ENCODE measurements around the gene RNF224.

Gene RNF224

DNA sequence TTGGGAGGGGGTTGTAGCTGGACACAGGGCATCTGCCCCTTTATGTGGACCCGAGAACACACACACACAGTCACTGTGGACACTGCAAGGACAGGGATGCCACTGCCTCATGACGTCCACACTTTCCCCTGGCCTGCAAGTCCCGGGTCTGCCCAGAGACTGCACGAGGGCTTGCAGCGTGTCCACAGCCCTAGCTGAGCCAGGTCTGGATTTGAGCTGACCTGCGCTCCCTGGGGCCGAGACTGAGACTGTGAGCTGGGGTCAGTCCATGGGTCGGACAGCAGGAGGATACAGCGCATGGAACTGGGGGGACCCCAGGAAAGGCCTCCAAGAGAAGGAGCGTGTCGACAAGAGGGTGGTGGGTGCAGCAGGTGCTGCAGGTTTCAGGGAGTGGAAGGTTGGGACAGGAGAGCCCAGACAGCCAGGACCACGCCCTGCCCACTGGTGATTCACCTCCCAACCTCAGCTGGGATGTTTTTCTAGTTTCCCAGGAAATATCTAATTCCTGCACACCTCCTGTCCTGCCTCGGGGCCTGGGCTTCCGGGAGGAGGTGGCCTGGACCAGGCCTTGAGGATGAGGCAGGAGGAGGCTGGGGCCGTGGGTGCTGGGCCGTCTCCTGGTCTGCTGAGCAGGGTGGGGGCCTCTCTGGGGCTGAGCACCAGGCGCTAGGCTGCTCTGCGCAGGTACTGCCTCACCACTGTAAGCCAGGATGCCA is 806 bp upstream of the RNF224 start:
- H3K4me3 ChIP-seq (ENCODE audit: insufficient read depth, low read length, poor library complexity, severe bottlenecking), result no peak overlapping the region
- no peak for TF ChIP-seq EZH2phosphoT487 (conservative IDR thresholded peaks at IDR 0.05; ENCODE audit: low read length)
- TF ChIP-seq, protein P1, sequence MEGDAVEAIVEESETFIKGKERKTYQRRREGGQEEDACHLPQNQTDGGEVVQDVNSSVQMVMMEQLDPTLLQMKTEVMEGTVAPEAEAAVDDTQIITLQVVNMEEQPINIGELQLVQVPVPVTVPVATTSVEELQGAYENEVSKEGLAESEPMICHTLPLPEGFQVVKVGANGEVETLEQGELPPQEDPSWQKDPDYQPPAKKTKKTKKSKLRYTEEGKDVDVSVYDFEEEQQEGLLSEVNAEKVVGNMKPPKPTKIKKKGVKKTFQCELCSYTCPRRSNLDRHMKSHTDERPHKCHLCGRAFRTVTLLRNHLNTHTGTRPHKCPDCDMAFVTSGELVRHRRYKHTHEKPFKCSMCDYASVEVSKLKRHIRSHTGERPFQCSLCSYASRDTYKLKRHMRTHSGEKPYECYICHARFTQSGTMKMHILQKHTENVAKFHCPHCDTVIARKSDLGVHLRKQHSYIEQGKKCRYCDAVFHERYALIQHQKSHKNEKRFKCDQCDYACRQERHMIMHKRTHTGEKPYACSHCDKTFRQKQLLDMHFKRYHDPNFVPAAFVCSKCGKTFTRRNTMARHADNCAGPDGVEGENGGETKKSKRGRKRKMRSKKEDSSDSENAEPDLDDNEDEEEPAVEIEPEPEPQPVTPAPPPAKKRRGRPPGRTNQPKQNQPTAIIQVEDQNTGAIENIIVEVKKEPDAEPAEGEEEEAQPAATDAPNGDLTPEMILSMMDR (IDR thresholded peaks at IDR 0.05; ENCODE audit: insufficient read depth, low read length, poor library complexity, severe bottlenecking), result no peak

DNA sequence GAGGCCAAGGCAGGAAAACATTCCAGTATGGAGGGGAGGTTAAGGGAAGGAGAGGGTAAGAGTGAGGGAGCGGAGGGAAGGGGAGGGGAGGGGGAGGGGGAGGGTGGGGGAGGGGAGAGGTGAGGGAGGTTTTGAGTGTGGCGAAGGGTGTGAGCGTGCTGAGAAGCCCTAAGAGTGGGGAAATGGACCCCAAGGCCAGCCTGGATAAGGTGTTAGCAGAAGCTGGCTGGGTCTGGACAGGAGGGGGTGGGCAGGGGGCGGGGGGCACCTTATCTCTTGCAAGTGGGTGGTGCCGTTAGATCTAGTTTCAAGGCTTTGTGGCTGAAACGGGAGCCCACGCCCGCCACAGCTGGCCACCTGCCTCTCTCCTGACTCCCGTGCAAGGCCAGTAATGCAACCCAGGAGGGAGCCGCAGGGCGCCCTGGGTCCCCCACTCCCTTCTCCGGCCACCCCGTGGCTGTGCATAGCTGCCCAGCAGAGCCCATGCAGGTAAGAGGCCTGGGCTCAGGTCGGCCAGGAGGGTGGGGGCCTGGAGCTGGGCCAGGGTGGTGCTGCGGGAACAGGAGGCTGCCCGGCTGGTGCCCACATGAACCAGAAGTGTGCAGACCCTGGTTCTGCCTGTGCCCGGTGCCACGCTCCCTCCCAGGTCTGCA is 677 bp downstream of the RNF224 start:
- Histone ChIP-seq H3K4me2 (ENCODE audit: low read depth, low read length, poor library complexity, severe bottlenecking) (no peak overlapping the region), H2AFZ (ENCODE audit: low read depth, low read length, severe bottlenecking) (no peak overlapping the region)

More for the DNA sequence above, 806 bp upstream of the RNF224 start:
- Histone ChIP-seq H3K4me2 (ENCODE audit: low read depth, low read length, poor library complexity, severe bottlenecking) (no peak overlapping the region), H2AFZ (ENCODE audit: low read depth, low read length, severe bottlenecking) (no peak overlapping the region), H3K9ac (ENCODE audit: low read length) (no peak overlapping the region), H3K9me3 (ENCODE audit: insufficient read depth, low read length) (no peaks in the 10 kb centered on the region), H3K9me2 (replicated peaks; ENCODE audit: insufficient read depth, low read length) (no peaks in the 10 kb centered on the region), H3F3A (ENCODE audit: insufficient read depth) (no peaks in the 10 kb centered on the region), H3K36me3 (ENCODE audit: low read length) (no peaks in the 10 kb centered on the region), H3K27me3 (ENCODE audit: low read length) (no peaks in the 10 kb centered on the region), H3K79me2 (ENCODE audit: insufficient read depth, low read length) (no peaks in the 10 kb centered on the region), H4K20me1 (ENCODE audit: low read depth, low read length) (no peaks in the 10 kb centered on the region), H3K27ac (ENCODE audit: low read depth, low read length) (no peak overlapping the region)

DNA sequence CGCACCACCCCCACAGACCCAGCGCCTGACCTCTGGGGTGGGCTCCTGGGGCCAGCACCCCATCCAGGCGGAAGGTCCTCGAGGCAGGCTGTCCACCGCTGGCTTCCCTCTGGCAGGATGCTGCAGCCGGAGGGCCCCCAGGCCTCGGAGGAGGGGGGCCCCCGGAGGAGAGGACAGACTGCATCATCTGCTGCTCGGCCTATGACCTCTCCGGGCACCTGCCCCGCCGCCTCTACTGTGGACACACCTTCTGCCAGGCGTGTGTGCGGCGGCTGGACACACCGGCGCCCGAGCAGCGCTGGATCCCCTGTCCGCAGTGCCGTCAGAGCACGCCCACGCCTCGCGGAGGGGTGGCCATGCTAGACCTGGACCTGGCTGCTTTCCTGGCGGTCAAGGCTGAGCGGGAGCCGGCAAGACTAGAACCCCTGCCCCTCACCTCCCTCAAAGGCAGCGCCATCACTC is 1.2 kb downstream of the RNF224 start:
- Histone ChIP-seq H3K9me2 (replicated peaks; ENCODE audit: insufficient read depth, low read length) (no peaks in the 10 kb centered on the region), H3K36me3 (ENCODE audit: low read length) (no peaks in the 10 kb centered on the region), H3K9ac (ENCODE audit: low read length) (no peak overlapping the region), H3K4me2 (ENCODE audit: low read depth, low read length, poor library complexity, severe bottlenecking) (no peak overlapping the region), H3K79me2 (ENCODE audit: insufficient read depth, low read length) (no peaks in the 10 kb centered on the region), H2AFZ (ENCODE audit: low read depth, low read length, severe bottlenecking) (no peak overlapping the region), H3K27me3 (ENCODE audit: low read length) (no peaks in the 10 kb centered on the region), H3K27ac (ENCODE audit: low read depth, low read length) (no peak overlapping the region), H3K9me3 (ENCODE audit: insufficient read depth, low read length) (no peaks in the 10 kb centered on the region), H3F3A (ENCODE audit: insufficient read depth) (no peaks in the 10 kb centered on the region), H3K4me3 (ENCODE audit: insufficient read depth, low read length, poor library complexity, severe bottlenecking) (no peak overlapping the region), H4K20me1 (ENCODE audit: low read depth, low read length) (no peaks in the 10 kb centered on the region)
- TF ChIP-seq EZH2phosphoT487 (conservative IDR thresholded peaks at IDR 0.05; ENCODE audit: low read length), result no peak
- TF ChIP-seq, protein P1 (IDR thresholded peaks at IDR 0.05; ENCODE audit: insufficient read depth, low read length, poor library complexity, severe bottlenecking), result no peak

More for the DNA sequence above, 677 bp downstream of the RNF224 start:
- Histone ChIP-seq H3K9me2 (replicated peaks; ENCODE audit: insufficient read depth, low read length) (no peaks in the 10 kb centered on the region), H3K36me3 (ENCODE audit: low read length) (no peaks in the 10 kb centered on the region), H3F3A (ENCODE audit: insufficient read depth) (no peaks in the 10 kb centered on the region), H3K27me3 (ENCODE audit: low read length) (no peaks in the 10 kb centered on the region), H4K20me1 (ENCODE audit: low read depth, low read length) (no peaks in the 10 kb centered on the region), H3K9me3 (ENCODE audit: insufficient read depth, low read length) (no peaks in the 10 kb centered on the region), H3K4me3 (ENCODE audit: insufficient read depth, low read length, poor library complexity, severe bottlenecking) (no peak overlapping the region), H3K79me2 (ENCODE audit: insufficient read depth, low read length) (no peaks in the 10 kb centered on the region), H3K27ac (ENCODE audit: low read depth, low read length) (no peak overlapping the region), H3K9ac (ENCODE audit: low read length) (no peak overlapping the region)
- TF ChIP-seq EZH2phosphoT487 (conservative IDR thresholded peaks at IDR 0.05; ENCODE audit: low read length), result no peak
- TF ChIP-seq, protein P1 (IDR thresholded peaks at IDR 0.05; ENCODE audit: insufficient read depth, low read length, poor library complexity, severe bottlenecking), result no peak

Measured in SU-DHL-6 (cell line).